H1 (cell line): ENCODE data around the gene TMEM126B. TPM values are rescaled to one million over a fixed set of nuclear protein-coding genes. Genes with fewer than 3 reads are reported as not detected.

Experiments
- CTCF ChIA-PET: fragments of 300-600 bp; sonication (Branson Sonifier 250); formaldehyde crosslinking; loops from one replicate; lab custom pipeline; 2021; ENCODE audit not compliant: partially characterized antibody; lab: Charles Lee
- POLR2A ChIA-PET: fragments of 300-600 bp; sonication (Branson Sonifier 250); formaldehyde crosslinking; loops from one replicate; lab custom pipeline; 2021; ENCODE audit warnings: inconsistent platforms; ENCODE audit not compliant: partially characterized antibody; lab: Charles Lee
- DNase-seq, 2 experiments: peaks; one replicate each; pipeline versions ENCODE4 v3.0.0 to v3.0.0-alpha.2; 2010 to 2022; ENCODE audit warnings: low spot score in 2 of 2, low read depth in 1 of 2, mixed read lengths in 1 of 2
- FAIRE-seq: peaks from 2 replicates; lab custom pipeline; 2011; peaks lifted over from hg19 to GRCh38; lab: Jason Lieb, UNC
- H2AFZ ChIP-seq: 2 replicates; pipeline ENCODE4 v1.8.1; 2012; ENCODE audit warnings: low read length, inconsistent platforms
- H2AK5ac ChIP-seq: 2 replicates; pipeline ENCODE4 v1.6.1; 2013; ENCODE audit warnings: low read depth, low read length
- H2BK120ac ChIP-seq: replicated peaks from 2 replicates; pipeline ENCODE3; 2013; ENCODE audit warnings: low read depth, low read length, inconsistent platforms
- H2BK12ac ChIP-seq: 2 replicates; pipeline ENCODE4 v1.6.1; 2013; ENCODE audit warnings: low read depth, low read length
- H2BK15ac ChIP-seq: 2 replicates; pipeline ENCODE4 v1.6.1; 2013; ENCODE audit warnings: low read length
- H2BK20ac ChIP-seq: 2 replicates; pipeline ENCODE4 v1.6.1; 2013; ENCODE audit warnings: low read length
- H2BK5ac ChIP-seq: 2 replicates; pipeline ENCODE4 v1.6.1; 2013; ENCODE audit warnings: low read depth, low read length
- H3K14ac ChIP-seq: 2 replicates; pipeline ENCODE4 v1.6.1; 2013; ENCODE audit warnings: inconsistent platforms; ENCODE audit not compliant: insufficient read length
- H3K18ac ChIP-seq: 2 replicates; pipeline ENCODE4 v1.6.1; 2013; ENCODE audit warnings: low read length; ENCODE audit errors: extremely low read depth
- H3K23ac ChIP-seq: 2 replicates; pipeline ENCODE4 v1.6.1; 2013; ENCODE audit warnings: inconsistent platforms; ENCODE audit not compliant: insufficient read length
- H3K23me2 ChIP-seq: 2 replicates; pipeline ENCODE4 v1.6.1; 2013; ENCODE audit warnings: low read depth, low read length
- H3K27ac ChIP-seq: 2 replicates; pipeline ENCODE4 v1.6.1; 2011; ENCODE audit warnings: low read depth, low read length, inconsistent platforms
- H3K27me3 ChIP-seq, 4 experiments: replicated peaks in 1 of 4; 1 replicate in 1 of 4; 2 replicates in 3 of 4; pipeline versions ENCODE4 v1.6.1 to v1.8.1; 2011 to 2013; ENCODE audit warnings: low read length in 3 of 4, mild to moderate bottlenecking in 3 of 4, inconsistent platforms in 2 of 4, mixed read lengths in 2 of 4, moderate library complexity in 1 of 4; ENCODE audit not compliant: control insufficient read depth in 3 of 4, insufficient read depth in 3 of 4; ENCODE audit errors: extremely low read depth in 1 of 4
- H3K36me3 ChIP-seq, 4 experiments: 2 replicates each; pipeline versions ENCODE4 v1.6.1 to v1.8.1; 2011 to 2013; ENCODE audit warnings: mild to moderate bottlenecking in 4 of 4, low read length in 3 of 4, moderate library complexity in 2 of 4, control low read depth in 1 of 4, inconsistent platforms in 1 of 4; ENCODE audit not compliant: insufficient read depth in 4 of 4, control insufficient read depth in 2 of 4
- H3K4ac ChIP-seq: replicated peaks from 2 replicates; pipeline ENCODE3; 2013; ENCODE audit warnings: low read length, low read depth, mixed read lengths, inconsistent platforms; ENCODE audit not compliant: insufficient read length
- H3K4me1 ChIP-seq, 4 experiments: replicated peaks in 1 of 4; 1 replicate in 1 of 4; 2 replicates in 3 of 4; pipeline versions ENCODE4 v1.6.1 to v1.8.1; 2011 to 2013; ENCODE audit warnings: low read length in 3 of 4, inconsistent platforms in 2 of 4, mixed read lengths in 1 of 4; ENCODE audit not compliant: insufficient read depth in 4 of 4, control insufficient read depth in 3 of 4
- H3K4me2 ChIP-seq, 2 experiments: 2 replicates each; pipeline versions ENCODE4 v1.6.1 to v1.8.1; 2011 to 2013; ENCODE audit warnings: low read depth in 2 of 2, low read length in 2 of 2, control low read depth in 1 of 2, inconsistent platforms in 1 of 2, mild to moderate bottlenecking in 1 of 2; ENCODE audit not compliant: insufficient read depth in 1 of 2
- H3K4me3 ChIP-seq, 4 experiments: fragments of 200-600, 300-600 bp in 1 of 4; sonication (generic), shearing (Covaris generic), sonication (Bioruptor Twin) in 1 of 4; 2 replicates each; pipeline versions ENCODE4 v1.5.1 to v1.8.1; 2011 to 2016; ENCODE audit warnings: low read length in 4 of 4, low read depth in 3 of 4, control low read depth in 2 of 4, inconsistent platforms in 2 of 4, mild to moderate bottlenecking in 2 of 4, mixed read lengths in 1 of 4, moderate library complexity in 1 of 4; ENCODE audit not compliant: insufficient read depth in 2 of 4; ENCODE audit errors: extremely low read depth in 1 of 4
- H3K56ac ChIP-seq: replicated peaks from 2 replicates; pipeline ENCODE3; 2013; ENCODE audit warnings: low read depth, mild to moderate bottlenecking, mixed read lengths, low read length, inconsistent platforms; ENCODE audit not compliant: insufficient read length
- H3K79me1 ChIP-seq: 2 replicates; pipeline ENCODE4 v1.6.1; 2013; ENCODE audit warnings: low read depth, low read length, control low read depth
- H3K79me2 ChIP-seq, 2 experiments: 2 replicates each; pipeline versions ENCODE4 v1.6.1 to v1.8.1; 2012 to 2013; ENCODE audit warnings: low read length in 2 of 2, mild to moderate bottlenecking in 2 of 2, inconsistent platforms in 1 of 2; ENCODE audit not compliant: insufficient read depth in 2 of 2, control insufficient read depth in 1 of 2
- H3K9ac ChIP-seq, 4 experiments: replicated peaks in 1 of 4; 1 replicate in 1 of 4; 2 replicates in 3 of 4; pipeline versions ENCODE4 v1.6.1 to v1.8.1; 2011 to 2013; ENCODE audit warnings: low read depth in 3 of 4, low read length in 3 of 4, control low read depth in 2 of 4, mild to moderate bottlenecking in 2 of 4, moderate library complexity in 2 of 4, inconsistent platforms in 1 of 4; ENCODE audit errors: extremely low read depth in 1 of 4
- H3K9me3 ChIP-seq, 2 experiments: 2 replicates each; pipeline versions ENCODE4 v1.6.1 to v1.8.1; 2012 to 2013; ENCODE audit warnings: mild to moderate bottlenecking in 2 of 2, moderate library complexity in 2 of 2, control low read depth in 1 of 2, inconsistent platforms in 1 of 2, low read depth in 1 of 2, low read length in 1 of 2, mixed read lengths in 1 of 2; ENCODE audit not compliant: insufficient read depth in 2 of 2
- H4K20me1 ChIP-seq, 2 experiments: replicated peaks in 1 of 2; 2 replicates each; pipeline versions ENCODE3 to v1.8.1; 2011 to 2013; ENCODE audit warnings: inconsistent platforms in 2 of 2, low read length in 2 of 2, mild to moderate bottlenecking in 1 of 2; ENCODE audit not compliant: insufficient read depth in 2 of 2, control insufficient read depth in 1 of 2
- H4K5ac ChIP-seq: 2 replicates; pipeline ENCODE4 v1.6.1; 2013; ENCODE audit warnings: low read length, low read depth, mixed read lengths, inconsistent platforms; ENCODE audit not compliant: insufficient read length
- H4K8ac ChIP-seq: 2 replicates; pipeline ENCODE4 v1.8.0; 2013; ENCODE audit warnings: mild to moderate bottlenecking, moderate library complexity, low read length, inconsistent platforms; ENCODE audit not compliant: insufficient read depth; ENCODE audit errors: extremely low read depth
- H4K91ac ChIP-seq: replicated peaks from 2 replicates; pipeline ENCODE3; 2013; ENCODE audit warnings: low read length, mixed read lengths, inconsistent platforms; ENCODE audit not compliant: insufficient read length
- ASH2L ChIP-seq: fragments of 200-600, 300-600 bp; sonication (generic); IDR thresholded peaks from one replicate; pipeline ENCODE4 v1.7.1; 2017; ENCODE audit warnings: low read length
- ATF2 ChIP-seq: IDR thresholded peaks from 2 replicates; pipeline ENCODE4 v1.6.1; 2012; ENCODE audit warnings: low read length, inconsistent platforms
- BACH1 ChIP-seq: IDR thresholded peaks from 2 replicates; pipeline ENCODE4 v1.6.1; 2012; ENCODE audit warnings: low read length, improper control_type of control experiment
- BRCA1 ChIP-seq: IDR thresholded peaks from 2 replicates; pipeline ENCODE4 v1.6.1; 2012; ENCODE audit warnings: low read depth, low read length, improper control_type of control experiment
- HDAC6 ChIP-seq: IDR thresholded peaks from one replicate; pipeline ENCODE4 v1.7.1; 2012; ENCODE audit warnings: low read depth, mild to moderate bottlenecking, inconsistent platforms, low read length, moderate library complexity
- MAX ChIP-seq: IDR thresholded peaks from 2 replicates; pipeline ENCODE4 v1.6.1; 2012; ENCODE audit warnings: inconsistent platforms
- POLR2A ChIP-seq, 2 experiments: IDR thresholded peaks; 1 replicate in 1 of 2; 2 replicates in 1 of 2; pipeline ENCODE4 v1.6.1; 2011; ENCODE audit warnings: low read depth in 2 of 2, low read length in 2 of 2, mild to moderate bottlenecking in 2 of 2; ENCODE audit errors: control extremely low read depth in 1 of 2
- RBBP5 ChIP-seq: IDR thresholded peaks from 2 replicates; pipeline ENCODE4 v1.7.1; 2012; ENCODE audit warnings: low read depth, mild to moderate bottlenecking, inconsistent platforms, low read length, moderate library complexity, borderline replicate concordance
- RFX5 ChIP-seq: IDR thresholded peaks from 2 replicates; pipeline ENCODE4 v1.6.1; 2011; ENCODE audit warnings: low read depth, low read length, improper control_type of control experiment, borderline replicate concordance
- SIX5 ChIP-seq: IDR thresholded peaks from 2 replicates; pipeline ENCODE4 v1.6.1; 2011; ENCODE audit warnings: mild to moderate bottlenecking, low read depth, low read length
- SRF ChIP-seq: IDR thresholded peaks from 2 replicates; pipeline ENCODE4 v1.6.1; 2011; ENCODE audit warnings: mild to moderate bottlenecking, low read depth, low read length, moderate library complexity
- TAF1 ChIP-seq: IDR thresholded peaks from 2 replicates; pipeline ENCODE4 v1.6.1; 2011; ENCODE audit warnings: mild to moderate bottlenecking, low read depth, low read length
- WGBS, 2 experiments: shearing (Covaris generic) in 1 of 2; methylation state at CpG; one replicate each; pipeline versions ENCODE4 v1.1.6 to v1.1.7; 2013 to 2015; ENCODE audit warnings: low lambda C conversion rate in 2 of 2, mixed read lengths in 2 of 2, inconsistent platforms in 1 of 2, low coverage in 1 of 2, missing lambda C conversion rate in 1 of 2; ENCODE audit not compliant: insufficient replicate concordance in 2 of 2, insufficient coverage in 1 of 2, insufficient read length in 1 of 2; ENCODE audit errors: extremely low coverage in 1 of 2, missing lambda C conversion rate in 1 of 2; 5-methylcytosine and 5-hydroxymethylcytosine counted together
- polyA plus RNA-seq, 7 experiments: library from polyadenylated mRNA; depleted of rRNA in 3 of 7; stranded (reverse) in 5 of 7; unstranded in 2 of 7; fragments of >200 nt in 5 of 7; fragments of 200-250 nt in 2 of 7; gene quantifications; 1 replicate in 5 of 7; 2 replicates in 1 of 7; 4 replicates in 1 of 7; pipeline versions ENCODE4 v1.2.1 to v1.2.3, GENCODE V29; 2011 to 2013; ENCODE audit warnings: missing spikeins in 2 of 7, mixed read lengths in 2 of 7
- total RNA-seq: library from RNA; stranded (reverse); fragmentation: NEBNext Ultra II Directional; extraction: Animal tissue kit (Norgen Biotek cat#: 25700); gene quantifications from 2 replicates; pipeline ENCODE4 v1.2.1, GENCODE V29; 2021

TMEM126B gene
- total and polyA plus RNA-seq, 2 of the 8 experiments (the other 6 are each of a cell fraction or from before 2014, with no cell fraction given), result 85.6 to 101 TPM

GRCh38 chr11:85652786-85653447, 24.5 kb downstream of the TMEM126B start:
- Histone ChIP-seq H2AFZ (no peak overlapping the region), H3K27me3 (peaks cover 0 to 1% (median 0%) of the 10 kb centered on the region in 4 experiments; a peak in 1 of 7 replicates), H3K4ac (no peak overlapping the region), H3K4me3 (no peak overlapping the region), H3K18ac (no peak overlapping the region), H3K23me2 (no peaks in the 10 kb centered on the region), H3K23ac (no peak overlapping the region), H2BK120ac (no peak overlapping the region), H2BK12ac (no peak overlapping the region), H3K14ac (no peak overlapping the region), H3K4me2 (no peak overlapping the region), H3K79me1 (no peaks in the 10 kb centered on the region), H2AK5ac (no peak overlapping the region), H3K79me2 (peaks cover 0 to 17% of the 10 kb centered on the region in 2 experiments; a peak in 2 of 4 replicates), H3K27ac (no peak overlapping the region), H2BK20ac (no peak overlapping the region), H3K36me3 (peaks cover 0 to 28% (median 12%) of the 10 kb centered on the region in 4 experiments; a peak in 5 of 8 replicates), H3K9me3 (no peaks in the 10 kb centered on the region), H3K56ac (no peak overlapping the region), H2BK15ac (no peak overlapping the region), H3K9ac (no peak overlapping the region), H4K5ac (no peak overlapping the region), H4K8ac (no peak overlapping the region), H4K20me1 (peaks cover 0 to 2% of the 10 kb centered on the region in 2 experiments), H3K4me1 (no peaks in the 10 kb centered on the region; a peak in 2 of 7 replicates), H2BK5ac (no peak overlapping the region), H4K91ac (no peak overlapping the region)
- no peak for DNase-seq
- FAIRE-seq, result no peak
- ChIA-PET POLR2A (interaction anchor here (0.8 to 4.9 kb wide), 5 partner anchors 10 to 25 kb away, joined by 3 to 42 read pairs (median 5); partner anchors contain the start of genes CREBZF and TMEM126B), CTCF (interaction anchor here (0.6 to 0.8 kb wide), 2 partner anchors 16 to 158 kb away, joined by 3 read pairs; partner anchors contain the start of gene SYTL2)
- 85% methylated on average over 3 of the region's 3 CpGs; no CpG with 5 or more reads in 1 of the 2 experiments for WGBS, 2 experiments
- TF ChIP-seq ATF2, result no peak
- no peak for TF ChIP-seq TAF1
- TF ChIP-seq HDAC6, result no peak
- TF ChIP-seq RBBP5, result no peak
- TF ChIP-seq BACH1, result no peak
- TF ChIP-seq RFX5, result no peak
- no peak for TF ChIP-seq SIX5
- TF ChIP-seq POLR2A (IDR thresholded peaks at IDR 0.05; ENCODE audit: control extremely low read depth in 1 of 2, low read depth in 2 of 2, low read length in 2 of 2), result no peak; a peak in 1 of 3 replicates
- no peak for TF ChIP-seq SRF
- no peak for TF ChIP-seq MAX
- TF ChIP-seq ASH2L, result no peak
- no peak for TF ChIP-seq BRCA1
